CD1c-positive myeloid dendritic cell (primary cell): ENCODE measurements around the gene PDE6B.
"Not testable (repeated sequence)": the region's sequence is repeated elsewhere in the genome, so short reads cannot be mapped to it uniquely, and the experiment has no call there.

Experiments
- DNase-seq: peaks from one replicate; pipeline ENCODE4 v3.0.0-alpha.2; 2016; ENCODE audit errors: extremely low spot score

Gene PDE6B

GRCh38 chr4:635851-636627 lies 10.7 kb downstream of the PDE6B start:
- no peak for DNase-seq

- no peak for DNase-seq
These were observed 11.3 kb downstream of the PDE6B start for GRCh38 chr4:636628-637159.

- no peak for DNase-seq
These were observed 12.3 kb downstream of the PDE6B start for GRCh38 chr4:637536-638280.

- DNase-seq, result not testable (repeated sequence)
These were observed 17.0 kb downstream of the PDE6B start for GRCh38 chr4:642366-642765.

GRCh38 chr4:646460-646859 lies 21.1 kb downstream of the PDE6B start:
- no peak for DNase-seq

- no peak for DNase-seq
These were observed 22.1 kb downstream of the PDE6B start for GRCh38 chr4:647481-647880.

- DNase-seq, result no peak
These were observed 23.4 kb downstream of the PDE6B start for GRCh38 chr4:648579-649292.

GRCh38 chr4:649293-649625 lies 23.9 kb downstream of the PDE6B start:
- no peak for DNase-seq

GRCh38 chr4:649751-650310 lies 24.5 kb downstream of the PDE6B start:
- DNase-seq, result no peak

GRCh38 chr4:650461-650860 lies 25.1 kb downstream of the PDE6B start:
- no peak for DNase-seq

GRCh38 chr4:650951-651883 lies 25.8 kb downstream of the PDE6B start:
- no peak for DNase-seq

GRCh38 chr4:651884-652642 lies 26.7 kb downstream of the PDE6B start:
- no peak for DNase-seq

- DNase-seq, result no peak
These were observed 27.9 kb downstream of the PDE6B start for GRCh38 chr4:653080-653821.

- no peak for DNase-seq
These were observed 28.6 kb downstream of the PDE6B start for GRCh38 chr4:653831-654502.

- DNase-seq, result no peak
These were observed 29.1 kb downstream of the PDE6B start for GRCh38 chr4:654503-654845.

GRCh38 chr4:654871-655463 lies 29.6 kb downstream of the PDE6B start:
- no peak for DNase-seq

- no peak for DNase-seq
These were observed 30.2 kb downstream of the PDE6B start for GRCh38 chr4:655464-656151.
